GM19463 (cell line): ENCODE results near the gene AMPD1.

ENCODE experiments used
- ATAC-seq: cut with Tn5 transposase; IDR thresholded peaks from one replicate; pipeline ENCODE4 v1.9.1; 2021; ENCODE audit warnings: mild to moderate bottlenecking, moderate library complexity; ENCODE audit not compliant: unreplicated experiment

AMPD1 gene

GRCh38 chr1:114648503-114648902 is 46.8 kb downstream of the AMPD1 start:
- ATAC-seq, result no peak

GRCh38 chr1:114641377-114641776 is 54.0 kb downstream of the AMPD1 start:
- no peak for ATAC-seq

GRCh38 chr1:114638910-114639309 is 56.4 kb downstream of the AMPD1 start:
- no peak for ATAC-seq

- no peak for ATAC-seq
Observed at GRCh38 chr1:114632427-114632826, 62.9 kb downstream of the AMPD1 start.

GRCh38 chr1:114627107-114627506 is 68.2 kb downstream of the AMPD1 start:
- no peak for ATAC-seq

GRCh38 chr1:114623364-114623763 is 72.0 kb downstream of the AMPD1 start:
- no peak for ATAC-seq
